KOPT-K1 (cell line): ENCODE data around the gene KCNQ1.

ENCODE experiments used
- H3K27ac ChIP-seq: fragments of 200-600 bp; sonication (generic); 2 replicates; pipeline ENCODE4 v1.5.1; 2016; ENCODE audit warnings: antibody characterized with exemption, mild to moderate bottlenecking, low read depth, low read length; ENCODE audit not compliant: poor library complexity, severe bottlenecking
- H3K36me3 ChIP-seq: fragments of 200-600 bp; sonication (generic); 2 replicates; pipeline ENCODE4 v1.5.1; 2017; ENCODE audit warnings: antibody characterized with exemption, mild to moderate bottlenecking, low read length, moderate library complexity; ENCODE audit not compliant: insufficient read depth
- H3K9me3 ChIP-seq: fragments of 200-600 bp; sonication (generic); 2 replicates; pipeline ENCODE4 v1.5.1; 2017; ENCODE audit warnings: antibody characterized with exemption, low read length, mild to moderate bottlenecking; ENCODE audit not compliant: insufficient read depth, poor library complexity, severe bottlenecking

KCNQ1 gene, protein sequence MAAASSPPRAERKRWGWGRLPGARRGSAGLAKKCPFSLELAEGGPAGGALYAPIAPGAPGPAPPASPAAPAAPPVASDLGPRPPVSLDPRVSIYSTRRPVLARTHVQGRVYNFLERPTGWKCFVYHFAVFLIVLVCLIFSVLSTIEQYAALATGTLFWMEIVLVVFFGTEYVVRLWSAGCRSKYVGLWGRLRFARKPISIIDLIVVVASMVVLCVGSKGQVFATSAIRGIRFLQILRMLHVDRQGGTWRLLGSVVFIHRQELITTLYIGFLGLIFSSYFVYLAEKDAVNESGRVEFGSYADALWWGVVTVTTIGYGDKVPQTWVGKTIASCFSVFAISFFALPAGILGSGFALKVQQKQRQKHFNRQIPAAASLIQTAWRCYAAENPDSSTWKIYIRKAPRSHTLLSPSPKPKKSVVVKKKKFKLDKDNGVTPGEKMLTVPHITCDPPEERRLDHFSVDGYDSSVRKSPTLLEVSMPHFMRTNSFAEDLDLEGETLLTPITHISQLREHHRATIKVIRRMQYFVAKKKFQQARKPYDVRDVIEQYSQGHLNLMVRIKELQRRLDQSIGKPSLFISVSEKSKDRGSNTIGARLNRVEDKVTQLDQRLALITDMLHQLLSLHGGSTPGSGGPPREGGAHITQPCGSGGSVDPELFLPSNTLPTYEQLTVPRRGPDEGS

DNA sequence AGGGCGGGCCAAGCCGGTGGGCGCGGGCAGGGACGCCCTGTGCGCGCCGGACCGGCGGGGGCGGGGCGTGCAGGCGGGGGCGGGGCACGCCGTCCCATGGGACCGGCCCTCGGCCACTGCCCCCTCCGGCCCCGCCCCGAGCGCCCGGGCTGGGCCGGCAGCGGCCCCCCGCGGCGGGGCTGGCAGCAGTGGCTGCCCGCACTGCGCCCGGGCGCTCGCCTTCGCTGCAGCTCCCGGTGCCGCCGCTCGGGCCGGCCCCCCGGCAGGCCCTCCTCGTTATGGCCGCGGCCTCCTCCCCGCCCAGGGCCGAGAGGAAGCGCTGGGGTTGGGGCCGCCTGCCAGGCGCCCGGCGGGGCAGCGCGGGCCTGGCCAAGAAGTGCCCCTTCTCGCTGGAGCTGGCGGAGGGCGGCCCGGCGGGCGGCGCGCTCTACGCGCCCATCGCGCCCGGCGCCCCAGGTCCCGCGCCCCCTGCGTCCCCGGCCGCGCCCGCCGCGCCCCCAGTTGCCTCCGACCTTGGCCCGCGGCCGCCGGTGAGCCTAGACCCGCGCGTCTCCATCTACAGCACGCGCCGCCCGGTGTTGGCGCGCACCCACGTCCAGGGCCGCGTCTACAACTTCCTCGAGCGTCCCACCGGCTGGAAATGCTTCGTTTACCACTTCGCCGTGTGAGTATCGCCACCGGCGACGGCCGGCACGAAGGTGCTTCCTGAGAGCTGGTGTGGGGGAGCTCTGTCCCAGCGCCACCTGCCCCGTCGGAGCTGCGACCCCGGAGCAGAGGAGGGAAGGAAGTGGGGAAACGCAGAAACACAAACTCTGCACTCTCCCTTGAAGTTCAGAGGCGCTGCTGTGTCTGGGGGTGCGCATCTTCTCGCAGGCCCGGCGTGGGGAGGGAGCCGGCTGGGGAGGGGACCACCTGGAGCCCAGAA, at the start of gene KCNQ1:
TSS of gene KCNQ1 (plus strand) at position 188 of the 925 bp plus-strand sequence. CDS start at position 279, 91 bp downstream.
- H3K27ac ChIP-seq: no peak within 1 kb of the TSS
- no peaks in the 10 kb centered on the region for H3K36me3 ChIP-seq
- H3K9me3 ChIP-seq: no peaks in the 10 kb centered on the region

DNA sequence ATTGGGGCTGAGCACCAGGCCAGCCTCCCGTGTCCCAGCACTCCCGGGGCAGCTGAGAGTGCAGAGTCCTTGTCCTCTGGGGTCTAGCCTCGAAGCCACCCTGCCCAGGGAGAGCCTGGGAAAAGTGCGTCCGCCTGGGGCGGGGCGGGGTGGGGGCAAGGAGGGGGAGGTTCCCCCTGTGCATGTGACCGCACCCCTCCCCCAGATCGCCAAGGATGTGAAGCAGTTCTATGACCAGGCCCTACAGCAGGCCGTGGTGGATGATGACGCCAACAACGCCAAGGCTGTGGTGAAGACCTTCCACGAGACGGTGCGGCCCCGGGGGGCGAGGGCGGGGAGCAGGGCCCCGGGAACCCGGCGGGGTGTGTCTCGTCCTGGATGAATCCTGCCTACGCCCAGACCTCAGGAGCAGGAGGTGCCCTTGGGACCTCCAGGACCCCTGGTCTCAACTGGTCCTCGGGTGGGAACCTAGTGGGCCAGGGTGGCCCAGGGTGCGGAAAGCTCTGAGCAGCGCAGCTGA, 49.5 kb upstream of the KCNQ1 start:
- H3K27ac ChIP-seq: no peak overlapping the region
- no peaks in the 10 kb centered on the region for H3K9me3 ChIP-seq
- H3K36me3 ChIP-seq: peaks cover 77% of the 10 kb centered on the region

DNA sequence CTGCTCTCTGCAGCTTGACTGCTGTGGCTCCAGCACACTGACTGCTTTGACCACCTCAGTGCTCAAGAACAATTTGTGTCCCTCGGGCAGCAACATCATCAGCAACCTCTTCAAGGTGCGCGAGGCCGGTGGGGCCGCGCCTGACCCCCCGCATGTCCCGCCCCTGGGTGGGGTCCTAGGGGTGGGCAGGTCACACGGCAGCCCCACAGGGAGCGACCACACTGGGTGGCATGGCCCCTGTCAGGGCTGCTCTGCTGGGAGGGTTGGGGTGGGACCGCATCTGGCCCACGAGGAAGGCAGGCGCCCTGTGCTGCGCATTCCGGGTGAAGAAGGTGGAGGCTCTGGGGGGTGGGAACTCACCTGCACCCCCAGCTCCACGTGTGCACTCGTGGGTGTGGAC, 49.0 kb upstream of the KCNQ1 start:
- Histone ChIP-seq H3K27ac (no peak overlapping the region), H3K36me3 (peaks cover 72% of the 10 kb centered on the region), H3K9me3 (no peaks in the 10 kb centered on the region)

DNA sequence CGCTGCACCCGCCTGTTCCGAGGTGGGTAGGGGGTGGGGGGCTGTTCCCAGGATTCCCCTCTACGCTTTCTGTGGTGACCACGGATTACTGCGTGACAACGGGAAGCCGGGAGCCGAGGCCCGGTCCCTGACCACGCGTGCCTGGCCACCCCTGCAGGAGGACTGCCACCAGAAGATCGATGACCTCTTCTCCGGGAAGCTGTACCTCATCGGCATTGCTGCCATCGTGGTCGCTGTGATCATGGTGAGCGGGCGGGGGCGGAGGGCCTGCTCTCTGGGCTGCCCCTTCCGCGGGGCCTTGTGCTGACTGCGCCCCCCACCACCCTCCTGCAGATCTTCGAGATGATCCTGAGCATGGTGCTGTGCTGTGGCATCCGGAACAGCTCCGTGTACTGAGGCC, 48.3 kb upstream of the KCNQ1 start:
- peaks cover 67% of the 10 kb centered on the region for H3K36me3 ChIP-seq

DNA sequence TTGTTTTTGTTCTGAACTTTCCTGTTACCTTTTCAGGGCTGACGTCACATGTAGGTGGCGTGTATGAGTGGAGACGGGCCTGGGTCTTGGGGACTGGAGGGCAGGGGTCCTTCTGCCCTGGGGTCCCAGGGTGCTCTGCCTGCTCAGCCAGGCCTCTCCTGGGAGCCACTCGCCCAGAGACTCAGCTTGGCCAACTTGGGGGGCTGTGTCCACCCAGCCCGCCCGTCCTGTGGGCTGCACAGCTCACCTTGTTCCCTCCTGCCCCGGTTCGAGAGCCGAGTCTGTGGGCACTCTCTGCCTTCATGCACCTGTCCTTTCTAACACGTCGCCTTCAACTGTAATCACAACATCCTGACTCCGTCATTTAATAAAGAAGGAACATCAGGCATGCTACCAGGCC, 47.8 kb upstream of the KCNQ1 start:
- Histone ChIP-seq H3K9me3 (no peaks in the 10 kb centered on the region), H3K27ac (no peak overlapping the region), H3K36me3 (peaks cover 61% of the 10 kb centered on the region)

More for the DNA sequence above, 48.3 kb upstream of the KCNQ1 start:
- no peak overlapping the region for H3K27ac ChIP-seq
- H3K9me3 ChIP-seq: no peaks in the 10 kb centered on the region

DNA sequence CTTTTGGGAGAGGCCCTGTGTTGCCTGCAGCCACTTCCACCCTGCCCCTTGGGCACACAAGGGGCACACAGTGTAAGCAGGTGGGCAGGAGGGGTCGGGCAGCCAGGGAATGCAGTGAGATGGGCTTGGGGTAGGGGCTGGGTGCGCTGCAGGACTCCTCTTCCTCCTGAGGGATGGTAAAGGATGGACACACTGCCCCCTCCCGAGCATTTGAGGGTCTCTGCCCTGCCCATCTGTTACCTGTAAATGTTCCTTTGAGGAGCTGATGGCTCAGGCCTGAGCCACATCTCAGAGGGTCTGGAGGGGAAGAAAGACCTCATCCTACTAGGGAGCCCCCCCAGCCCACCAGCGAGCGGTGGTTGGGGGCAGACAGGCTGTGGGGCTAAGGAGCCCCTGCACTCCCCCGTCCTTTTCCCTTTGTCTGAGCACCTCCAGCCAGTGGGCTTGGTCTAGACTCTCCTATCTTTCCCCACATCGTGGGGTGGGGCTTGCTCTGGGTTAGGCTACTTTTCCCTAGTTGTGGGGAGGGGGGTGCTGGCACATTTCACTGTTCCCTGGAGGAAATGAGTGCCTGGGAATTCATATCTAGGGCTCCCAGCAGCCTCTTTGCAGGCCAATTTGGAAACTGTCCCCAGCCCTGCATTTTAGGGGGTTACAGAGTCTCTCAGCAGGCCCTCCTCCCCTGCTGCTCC, 46.0 kb upstream of the KCNQ1 start:
- Histone ChIP-seq H3K36me3 (peaks cover 61% of the 10 kb centered on the region), H3K9me3 (no peaks in the 10 kb centered on the region), H3K27ac (peak overlapping the region; percentile 97)

DNA sequence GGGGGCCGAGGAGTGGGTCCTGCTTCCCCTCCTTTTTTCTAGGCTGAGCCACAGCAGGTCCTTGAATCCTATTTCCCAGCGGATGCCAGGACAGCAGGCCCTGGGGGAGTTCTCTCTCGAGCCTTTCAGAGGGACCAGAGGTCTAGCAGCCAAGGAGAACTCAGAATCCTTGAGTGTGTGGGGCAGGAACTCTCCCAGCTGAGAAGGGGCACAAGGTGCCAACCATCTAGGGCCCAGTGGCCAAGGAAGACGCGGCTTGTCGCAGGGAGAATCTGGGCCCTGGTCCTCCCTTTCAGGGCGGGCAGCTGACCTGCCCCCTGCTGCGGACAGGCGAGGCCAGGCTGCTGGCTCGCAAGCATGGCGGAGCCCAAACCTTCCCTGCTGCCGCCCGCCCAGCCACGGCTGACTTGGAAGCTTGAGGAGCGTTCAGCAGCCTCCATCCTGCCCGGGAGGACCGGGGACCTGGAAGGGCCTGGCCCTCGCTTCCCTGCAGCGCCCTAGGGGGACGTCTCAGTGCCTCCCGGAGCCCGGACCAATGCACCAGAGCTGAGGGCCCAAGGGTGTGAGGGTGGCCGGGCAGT, 45.2 kb upstream of the KCNQ1 start:
- peak overlapping the region; percentile 97 for H3K27ac ChIP-seq
- no peaks in the 10 kb centered on the region for H3K9me3 ChIP-seq
- H3K36me3 ChIP-seq: peaks cover 57% of the 10 kb centered on the region

DNA sequence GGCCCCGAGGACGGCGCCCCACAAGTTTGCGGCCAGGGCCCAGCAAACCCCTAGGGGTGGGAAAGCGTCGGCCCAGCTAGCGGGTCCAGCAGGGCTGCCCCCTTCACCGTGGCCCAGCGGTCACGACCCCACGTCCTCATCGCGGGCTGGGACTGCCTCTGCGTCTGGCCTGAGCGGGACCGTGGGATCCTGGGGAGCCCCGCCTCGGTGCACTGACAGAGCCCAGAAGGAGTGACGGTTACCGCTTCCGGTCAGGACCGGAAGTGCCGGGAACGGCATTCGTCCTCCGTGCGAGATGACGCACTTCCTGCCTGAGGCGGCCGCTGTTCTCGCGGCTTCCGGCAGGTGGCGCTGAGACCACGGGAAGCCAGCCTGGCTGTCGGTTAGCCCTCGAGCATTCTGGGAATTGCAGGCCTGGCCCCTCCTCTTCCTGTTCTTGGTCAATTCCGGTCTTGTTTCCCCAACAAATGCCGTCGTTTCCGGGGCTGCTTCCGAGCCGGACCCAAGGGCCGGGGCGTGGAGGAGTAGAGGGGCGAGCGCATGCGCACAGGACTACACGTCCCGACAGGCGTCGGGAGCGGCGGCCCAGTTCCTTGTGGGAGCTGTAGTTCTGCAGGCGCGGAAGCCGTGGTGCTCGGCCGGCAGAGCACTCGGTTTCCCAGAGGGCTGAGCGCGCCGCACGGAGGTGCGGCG, 44.6 kb upstream of the KCNQ1 start, which contains the start of gene TSSC4:
TSS of gene TSSC4 (plus strand) at position 682 of the 693 bp plus-strand sequence. CDS start 1,884 bp downstream, outside the sequence.
- Histone ChIP-seq H3K36me3 (peaks cover 51% of the 10 kb centered on the region), H3K27ac (peak within 1 kb of the TSS; percentile 97), H3K9me3 (no peaks in the 10 kb centered on the region)

DNA sequence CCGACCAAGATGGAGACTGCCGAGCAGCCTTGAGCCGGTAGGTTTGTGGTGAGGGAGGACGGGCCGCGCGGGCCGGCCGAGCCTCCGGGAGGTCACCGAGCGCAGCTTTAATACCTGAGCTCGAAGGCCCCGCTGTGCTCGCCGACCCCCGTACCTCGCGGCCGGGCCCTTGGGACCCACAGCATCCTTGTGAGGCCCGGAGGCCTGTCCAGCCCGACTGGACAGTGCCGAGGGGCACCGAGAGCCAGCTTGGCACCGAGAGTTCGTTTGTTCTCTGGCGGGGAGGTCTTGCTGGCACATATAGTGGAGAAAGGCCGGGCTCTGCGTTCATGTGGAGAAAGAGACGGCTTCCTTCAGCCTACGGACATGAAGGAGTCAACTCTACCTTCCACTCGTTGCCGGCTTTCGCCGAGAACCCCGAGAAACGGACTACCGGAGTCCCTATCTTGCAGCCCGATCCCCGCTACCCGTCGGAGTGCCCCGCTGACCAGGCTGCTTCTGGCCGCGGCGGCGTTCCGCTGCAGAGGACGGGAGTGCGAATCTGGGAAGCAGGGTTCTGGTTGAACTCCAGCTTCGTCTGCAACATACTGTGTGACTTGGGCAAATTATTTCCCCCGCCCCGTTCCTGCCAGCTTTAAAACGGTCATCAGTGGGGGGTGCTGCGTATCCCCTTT, 43.9 kb upstream of the KCNQ1 start:
- Histone ChIP-seq H3K36me3 (peaks cover 44% of the 10 kb centered on the region), H3K27ac (peak overlapping the region; percentile 81), H3K9me3 (no peaks in the 10 kb centered on the region)

DNA sequence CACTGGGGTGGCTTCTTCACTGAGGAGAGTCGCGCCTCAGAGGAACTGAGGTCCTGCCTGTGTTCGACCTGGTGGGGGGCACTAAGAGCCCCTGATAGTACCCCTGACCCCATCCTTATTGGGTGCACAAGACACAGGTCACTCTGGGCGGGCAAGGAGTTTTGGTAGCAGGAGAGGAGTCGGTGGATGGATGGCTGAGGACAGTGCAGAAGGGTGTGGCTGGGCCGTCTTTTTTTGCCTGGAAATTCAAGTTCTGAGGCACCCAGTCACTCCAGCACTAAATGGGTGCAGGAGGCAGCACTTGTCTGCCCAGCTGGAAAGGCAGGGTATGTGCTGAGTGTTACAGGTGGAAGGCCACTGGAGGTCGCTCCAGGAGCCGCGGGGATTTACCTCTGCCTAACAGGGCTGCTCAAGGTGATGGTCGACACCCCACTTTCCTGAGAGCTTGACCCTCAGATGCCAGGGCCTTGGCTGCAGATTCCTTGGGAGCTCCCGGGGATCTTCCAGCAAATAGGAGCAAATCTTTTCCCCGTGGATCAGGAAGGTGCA, 43.3 kb upstream of the KCNQ1 start:
- peak overlapping the region; percentile 81 for H3K27ac ChIP-seq

DNA sequence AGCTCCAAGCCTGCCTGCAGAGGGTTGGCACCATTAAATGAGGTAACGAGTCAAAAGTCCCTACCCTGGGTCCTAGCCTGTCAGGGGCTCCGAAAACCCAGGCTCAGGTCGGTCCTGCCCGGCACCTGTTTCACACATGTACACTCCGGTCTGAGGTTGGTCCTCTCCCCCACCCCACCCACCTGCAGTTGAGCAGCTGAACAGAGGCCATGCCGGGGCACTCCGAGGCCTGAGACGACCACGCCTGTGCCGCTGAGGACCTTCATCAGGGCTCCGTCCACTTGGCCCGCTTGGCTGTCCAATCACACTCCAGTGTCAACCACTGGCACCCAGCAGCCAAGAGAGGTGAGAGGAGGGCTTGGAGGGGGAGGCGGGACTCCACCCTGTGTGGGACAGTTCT, 42.7 kb upstream of the KCNQ1 start:
- H3K27ac ChIP-seq: no peak overlapping the region
- peaks cover 32% of the 10 kb centered on the region for H3K36me3 ChIP-seq
- no peaks in the 10 kb centered on the region for H3K9me3 ChIP-seq

More for the DNA sequence above, 43.3 kb upstream of the KCNQ1 start:
- no peaks in the 10 kb centered on the region for H3K9me3 ChIP-seq
- H3K36me3 ChIP-seq: peaks cover 38% of the 10 kb centered on the region

DNA sequence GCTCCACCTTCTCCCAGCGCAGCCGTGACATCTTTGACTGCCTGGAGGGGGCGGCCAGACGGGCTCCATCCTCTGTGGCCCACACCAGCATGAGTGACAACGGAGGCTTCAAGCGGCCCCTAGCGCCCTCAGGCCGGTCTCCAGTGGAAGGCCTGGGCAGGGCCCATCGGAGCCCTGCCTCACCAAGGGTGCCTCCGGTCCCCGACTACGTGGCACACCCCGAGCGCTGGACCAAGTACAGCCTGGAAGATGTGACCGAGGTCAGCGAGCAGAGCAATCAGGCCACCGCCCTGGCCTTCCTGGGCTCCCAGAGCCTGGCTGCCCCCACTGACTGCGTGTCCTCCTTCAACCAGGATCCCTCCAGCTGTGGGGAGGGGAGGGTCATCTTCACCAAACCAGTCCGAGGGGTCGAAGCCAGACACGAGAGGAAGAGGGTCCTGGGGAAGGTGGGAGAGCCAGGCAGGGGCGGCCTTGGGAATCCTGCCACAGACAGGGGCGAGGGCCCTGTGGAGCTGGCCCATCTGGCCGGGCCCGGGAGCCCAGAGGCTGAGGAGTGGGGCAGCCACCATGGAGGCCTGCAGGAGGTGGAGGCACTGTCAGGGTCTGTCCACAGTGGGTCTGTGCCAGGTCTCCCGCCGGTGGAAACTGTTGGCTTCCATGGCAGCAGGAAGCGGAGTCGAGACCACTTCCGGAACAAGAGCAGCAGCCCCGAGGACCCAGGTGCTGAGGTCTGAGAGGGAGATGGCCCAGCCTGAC, 41.7 kb upstream of the KCNQ1 start:
- H3K9me3 ChIP-seq: no peaks in the 10 kb centered on the region
- H3K36me3 ChIP-seq: peaks cover 30% of the 10 kb centered on the region
- no peak overlapping the region for H3K27ac ChIP-seq
